Measurements from ENCODE around the gene OR51B5.

- no peak for TF ChIP-seq PKNOX1 (IDR thresholded peaks at IDR 0.05)
- TF ChIP-seq ELF4 (IDR thresholded peaks at IDR 0.05): no peak
- TF ChIP-seq CTBP1 (IDR thresholded peaks at IDR 0.05; ENCODE audit: borderline replicate concordance): no peak
- TF ChIP-seq SP1 (IDR thresholded peaks at IDR 0.05): no peak
- no peak for TF ChIP-seq SUZ12 (IDR thresholded peaks at IDR 0.05)
- TF ChIP-seq TARDBP (IDR thresholded peaks at IDR 0.05): no peak
- no peak for TF ChIP-seq HDGF (IDR thresholded peaks at IDR 0.05; ENCODE audit: borderline replicate concordance)
- no peak for TF ChIP-seq FOXM1 (IDR thresholded peaks at IDR 0.05; ENCODE audit: borderline replicate concordance)
- TF ChIP-seq FOXK2 (IDR thresholded peaks at IDR 0.05): no peak
These were observed 8.2 kb downstream of the OR51B5 start for GRCh38 chr11:5335170-5335569.

Measured in HEK293T (cell line).